Measurements from ENCODE around the gene DPP10. TPM values are rescaled to one million over a fixed set of nuclear protein-coding genes. Genes with fewer than 3 reads are reported as not detected.

The DPP10 gene
- total RNA-seq, 3 donors from 2014 or later, result 0.29 to 0.33 (median 0.32) TPM

DNA sequence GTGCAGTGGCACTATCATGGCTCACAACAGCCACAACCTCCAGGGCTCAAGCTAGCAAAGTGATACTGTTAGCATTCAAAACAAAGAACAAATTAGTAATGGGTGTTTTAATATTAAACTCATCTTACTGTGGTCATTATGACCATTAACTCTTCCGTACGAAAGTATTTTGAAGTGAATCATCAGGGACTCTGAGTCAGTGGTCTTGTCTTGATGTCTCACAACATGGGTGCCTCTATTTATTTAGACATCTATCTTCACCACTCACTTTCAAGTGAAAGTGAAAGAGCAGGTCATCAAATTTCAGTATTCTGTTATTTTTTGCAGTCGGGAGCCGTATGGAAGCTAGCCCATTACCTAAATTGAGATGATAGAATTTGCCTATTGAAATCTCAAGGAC is 1118.2 kb downstream of the DPP10 start:
- Histone ChIP-seq H3K4me1 (no peaks in the 10 kb centered on the region), H3K9me3 (no peaks in the 10 kb centered on the region), H3K27ac (no peak overlapping the region), H3K36me3 (no peaks in the 10 kb centered on the region), H3K4me3 (no peak overlapping the region), H3K27me3 (no peaks in the 10 kb centered on the region)
- DNase-seq (ENCODE audit: low spot score in 2 of 2), result no peak
- no peak for TF ChIP-seq POLR2A (IDR thresholded peaks at IDR 0.05)
- no peak for TF ChIP-seq POLR2AphosphoS5 (IDR thresholded peaks at IDR 0.05)
- TF ChIP-seq, protein P1, sequence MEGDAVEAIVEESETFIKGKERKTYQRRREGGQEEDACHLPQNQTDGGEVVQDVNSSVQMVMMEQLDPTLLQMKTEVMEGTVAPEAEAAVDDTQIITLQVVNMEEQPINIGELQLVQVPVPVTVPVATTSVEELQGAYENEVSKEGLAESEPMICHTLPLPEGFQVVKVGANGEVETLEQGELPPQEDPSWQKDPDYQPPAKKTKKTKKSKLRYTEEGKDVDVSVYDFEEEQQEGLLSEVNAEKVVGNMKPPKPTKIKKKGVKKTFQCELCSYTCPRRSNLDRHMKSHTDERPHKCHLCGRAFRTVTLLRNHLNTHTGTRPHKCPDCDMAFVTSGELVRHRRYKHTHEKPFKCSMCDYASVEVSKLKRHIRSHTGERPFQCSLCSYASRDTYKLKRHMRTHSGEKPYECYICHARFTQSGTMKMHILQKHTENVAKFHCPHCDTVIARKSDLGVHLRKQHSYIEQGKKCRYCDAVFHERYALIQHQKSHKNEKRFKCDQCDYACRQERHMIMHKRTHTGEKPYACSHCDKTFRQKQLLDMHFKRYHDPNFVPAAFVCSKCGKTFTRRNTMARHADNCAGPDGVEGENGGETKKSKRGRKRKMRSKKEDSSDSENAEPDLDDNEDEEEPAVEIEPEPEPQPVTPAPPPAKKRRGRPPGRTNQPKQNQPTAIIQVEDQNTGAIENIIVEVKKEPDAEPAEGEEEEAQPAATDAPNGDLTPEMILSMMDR (IDR thresholded peaks at IDR 0.05), result no peak
- intact Hi-C loops (cut with DNase I; ENCODE audit: low total_unique reads), result no loop called here

DNA sequence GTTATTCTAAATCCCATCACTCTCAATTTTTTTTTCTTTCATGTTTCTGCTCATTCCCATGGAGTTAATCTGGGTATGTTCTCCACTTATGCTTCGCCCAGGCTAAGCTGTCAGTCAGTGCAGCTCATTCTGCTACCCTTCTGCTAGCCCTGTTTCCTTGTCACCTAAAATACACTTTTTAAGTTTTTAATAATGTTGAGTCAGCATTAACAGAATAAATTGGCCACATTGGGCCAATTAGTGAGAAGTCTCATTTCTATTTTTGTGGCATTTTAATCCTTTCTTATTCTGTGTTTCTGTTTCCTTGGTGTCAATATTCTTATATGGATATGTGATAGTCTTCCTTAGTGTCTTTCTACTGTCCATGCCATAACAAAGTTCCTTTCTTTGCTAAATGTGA is 1126.2 kb downstream of the DPP10 start:
- H3K36me3 ChIP-seq, result no peaks in the 10 kb centered on the region
- no peak overlapping the region for H3K27ac ChIP-seq
- DNase-seq (ENCODE audit: low spot score in 2 of 2), result no peak
- intact Hi-C loops (cut with DNase I; ENCODE audit: low total_unique reads), result no loop called here
- no peak for TF ChIP-seq POLR2A (IDR thresholded peaks at IDR 0.05)
- no peak for TF ChIP-seq POLR2AphosphoS5 (IDR thresholded peaks at IDR 0.05)
- TF ChIP-seq, protein P1 (IDR thresholded peaks at IDR 0.05), result no peak
- H3K4me3 ChIP-seq, result no peak overlapping the region
- H3K4me1 ChIP-seq, result no peaks in the 10 kb centered on the region
- no peaks in the 10 kb centered on the region for H3K9me3 ChIP-seq
- H3K27me3 ChIP-seq, result no peaks in the 10 kb centered on the region

DNA sequence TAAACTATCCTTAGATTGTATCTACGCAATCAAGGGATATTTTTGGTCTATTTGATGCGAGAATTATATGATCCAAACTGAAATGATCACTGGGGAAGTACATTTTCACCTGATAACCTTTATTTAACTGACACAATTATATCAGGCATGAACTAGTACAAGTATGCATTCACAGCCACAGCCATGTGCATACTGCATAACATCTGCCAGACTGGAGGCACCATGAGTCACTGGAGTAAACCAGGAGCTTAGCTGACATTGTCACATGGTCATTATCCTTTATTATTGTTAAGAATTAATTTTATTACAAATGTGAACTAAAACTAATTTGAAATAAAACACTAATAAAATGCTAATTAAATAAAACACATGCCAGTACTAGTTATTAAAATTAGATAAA is 1127.1 kb downstream of the DPP10 start:
- no peaks in the 10 kb centered on the region for H3K4me1 ChIP-seq
- H3K4me3 ChIP-seq, result no peak overlapping the region
- TF ChIP-seq, protein P1 (IDR thresholded peaks at IDR 0.05), result no peak
- TF ChIP-seq POLR2AphosphoS5 (IDR thresholded peaks at IDR 0.05), result no peak
- TF ChIP-seq POLR2A (IDR thresholded peaks at IDR 0.05), result no peak
- no peaks in the 10 kb centered on the region for H3K27me3 ChIP-seq
- no peak overlapping the region for H3K27ac ChIP-seq
- no peak for DNase-seq (ENCODE audit: low spot score in 2 of 2)
- H3K9me3 ChIP-seq, result no peaks in the 10 kb centered on the region
- no peaks in the 10 kb centered on the region for H3K36me3 ChIP-seq
- intact Hi-C loops (cut with DNase I; ENCODE audit: low total_unique reads), result no loop called here

DNA sequence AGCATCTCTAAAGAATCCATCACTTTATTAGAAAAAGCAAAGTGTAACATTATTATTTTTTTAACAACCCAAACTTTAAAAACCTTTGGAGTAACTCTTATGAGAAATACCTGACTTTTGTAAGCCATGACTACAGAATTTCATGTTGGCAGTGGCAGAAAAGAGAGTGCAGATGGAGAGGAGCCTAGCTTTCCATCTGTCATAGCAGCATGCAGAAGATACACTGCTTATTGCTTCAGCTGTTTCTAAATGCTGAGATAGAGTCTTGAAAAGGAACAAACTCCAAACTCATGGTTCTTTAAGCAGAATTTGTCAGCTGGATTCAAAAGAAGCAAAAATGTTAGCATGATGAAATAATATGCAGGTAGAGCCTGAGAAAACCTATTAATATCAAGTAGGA is 1130.3 kb downstream of the DPP10 start:
- DNase-seq (ENCODE audit: low spot score in 2 of 2), result no peak
- intact Hi-C loops (cut with DNase I; ENCODE audit: low total_unique reads), result no loop called here

DNA sequence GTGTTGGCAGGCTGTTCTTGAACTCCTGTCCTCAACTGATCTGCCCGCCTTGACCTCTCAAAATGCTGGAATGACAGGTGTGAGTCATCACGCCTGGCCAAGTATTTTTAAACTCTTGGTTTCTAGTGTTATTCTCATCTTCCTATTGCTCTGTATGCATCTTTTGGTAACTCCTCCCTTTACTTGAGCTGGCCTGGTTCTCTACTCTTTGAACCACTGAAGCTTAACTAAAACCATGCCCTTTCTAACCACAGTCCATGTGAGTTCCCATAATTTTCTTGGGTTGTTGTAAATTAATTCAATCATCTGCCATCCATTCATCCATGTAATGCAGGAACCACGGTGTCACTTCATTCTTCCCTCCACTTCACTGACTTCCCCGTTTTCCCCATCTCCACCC is 1131.3 kb downstream of the DPP10 start:
- intact Hi-C loops (cut with DNase I; ENCODE audit: low total_unique reads), result no loop called here
- H3K36me3 ChIP-seq, result no peaks in the 10 kb centered on the region
- no peaks in the 10 kb centered on the region for H3K27me3 ChIP-seq
- no peak overlapping the region for H3K4me3 ChIP-seq
- no peak for DNase-seq (ENCODE audit: low spot score in 2 of 2)
- no peaks in the 10 kb centered on the region for H3K4me1 ChIP-seq
- H3K9me3 ChIP-seq, result no peaks in the 10 kb centered on the region
- H3K27ac ChIP-seq, result no peak overlapping the region
- TF ChIP-seq, protein P1 (IDR thresholded peaks at IDR 0.05), result no peak

More for the DNA sequence above, 1130.3 kb downstream of the DPP10 start:
- Histone ChIP-seq H3K36me3 (no peaks in the 10 kb centered on the region), H3K4me3 (no peak overlapping the region), H3K9me3 (no peaks in the 10 kb centered on the region), H3K4me1 (no peaks in the 10 kb centered on the region), H3K27ac (no peak overlapping the region), H3K27me3 (no peaks in the 10 kb centered on the region)
- TF ChIP-seq, protein P1 (IDR thresholded peaks at IDR 0.05), result no peak
- no peak for TF ChIP-seq POLR2A (IDR thresholded peaks at IDR 0.05)
- no peak for TF ChIP-seq POLR2AphosphoS5 (IDR thresholded peaks at IDR 0.05)
